H1 (cell line): ENCODE measurements around the gene VHLL. TPM values are rescaled to one million over a fixed set of nuclear protein-coding genes. Genes with fewer than 3 reads are reported as not detected.

Experiments used
- CTCF ChIA-PET: fragments of 300-600 bp; sonication (Branson Sonifier 250); formaldehyde crosslinking; loops from one replicate; lab custom pipeline; 2021; ENCODE audit not compliant: partially characterized antibody; lab: Charles Lee
- POLR2A ChIA-PET: fragments of 300-600 bp; sonication (Branson Sonifier 250); formaldehyde crosslinking; loops from one replicate; lab custom pipeline; 2021; ENCODE audit warnings: inconsistent platforms; ENCODE audit not compliant: partially characterized antibody; lab: Charles Lee
- DNase-seq, 2 experiments: peaks; one replicate each; pipeline versions ENCODE4 v3.0.0 to v3.0.0-alpha.2; 2010 to 2022; ENCODE audit warnings: low spot score in 2 of 2, low read depth in 1 of 2, mixed read lengths in 1 of 2
- FAIRE-seq: peaks from 2 replicates; lab custom pipeline; 2011; peaks lifted over from hg19 to GRCh38; lab: Jason Lieb, UNC
- H2AFZ ChIP-seq: 2 replicates; pipeline ENCODE4 v1.8.1; 2012; ENCODE audit warnings: low read length, inconsistent platforms
- H2AK5ac ChIP-seq: 2 replicates; pipeline ENCODE4 v1.6.1; 2013; ENCODE audit warnings: low read depth, low read length
- H2BK120ac ChIP-seq: replicated peaks from 2 replicates; pipeline ENCODE3; 2013; ENCODE audit warnings: low read depth, low read length, inconsistent platforms
- H2BK12ac ChIP-seq: 2 replicates; pipeline ENCODE4 v1.6.1; 2013; ENCODE audit warnings: low read depth, low read length
- H2BK15ac ChIP-seq: 2 replicates; pipeline ENCODE4 v1.6.1; 2013; ENCODE audit warnings: low read length
- H2BK20ac ChIP-seq: 2 replicates; pipeline ENCODE4 v1.6.1; 2013; ENCODE audit warnings: low read length
- H2BK5ac ChIP-seq: 2 replicates; pipeline ENCODE4 v1.6.1; 2013; ENCODE audit warnings: low read depth, low read length
- H3K14ac ChIP-seq: 2 replicates; pipeline ENCODE4 v1.6.1; 2013; ENCODE audit warnings: inconsistent platforms; ENCODE audit not compliant: insufficient read length
- H3K18ac ChIP-seq: 2 replicates; pipeline ENCODE4 v1.6.1; 2013; ENCODE audit warnings: low read length; ENCODE audit errors: extremely low read depth
- H3K23ac ChIP-seq: 2 replicates; pipeline ENCODE4 v1.6.1; 2013; ENCODE audit warnings: inconsistent platforms; ENCODE audit not compliant: insufficient read length
- H3K23me2 ChIP-seq: 2 replicates; pipeline ENCODE4 v1.6.1; 2013; ENCODE audit warnings: low read depth, low read length
- H3K27ac ChIP-seq: 2 replicates; pipeline ENCODE4 v1.6.1; 2011; ENCODE audit warnings: low read depth, low read length, inconsistent platforms
- H3K27me3 ChIP-seq, 4 experiments: replicated peaks in 1 of 4; 1 replicate in 1 of 4; 2 replicates in 3 of 4; pipeline versions ENCODE4 v1.6.1 to v1.8.1; 2011 to 2013; ENCODE audit warnings: low read length in 3 of 4, mild to moderate bottlenecking in 3 of 4, inconsistent platforms in 2 of 4, mixed read lengths in 2 of 4, moderate library complexity in 1 of 4; ENCODE audit not compliant: control insufficient read depth in 3 of 4, insufficient read depth in 3 of 4; ENCODE audit errors: extremely low read depth in 1 of 4
- H3K36me3 ChIP-seq, 4 experiments: 2 replicates each; pipeline versions ENCODE4 v1.6.1 to v1.8.1; 2011 to 2013; ENCODE audit warnings: mild to moderate bottlenecking in 4 of 4, low read length in 3 of 4, moderate library complexity in 2 of 4, control low read depth in 1 of 4, inconsistent platforms in 1 of 4; ENCODE audit not compliant: insufficient read depth in 4 of 4, control insufficient read depth in 2 of 4
- H3K4ac ChIP-seq: replicated peaks from 2 replicates; pipeline ENCODE3; 2013; ENCODE audit warnings: low read length, low read depth, mixed read lengths, inconsistent platforms; ENCODE audit not compliant: insufficient read length
- H3K4me1 ChIP-seq, 4 experiments: replicated peaks in 1 of 4; 1 replicate in 1 of 4; 2 replicates in 3 of 4; pipeline versions ENCODE4 v1.6.1 to v1.8.1; 2011 to 2013; ENCODE audit warnings: low read length in 3 of 4, inconsistent platforms in 2 of 4, mixed read lengths in 1 of 4; ENCODE audit not compliant: insufficient read depth in 4 of 4, control insufficient read depth in 3 of 4
- H3K4me2 ChIP-seq, 2 experiments: 2 replicates each; pipeline versions ENCODE4 v1.6.1 to v1.8.1; 2011 to 2013; ENCODE audit warnings: low read depth in 2 of 2, low read length in 2 of 2, control low read depth in 1 of 2, inconsistent platforms in 1 of 2, mild to moderate bottlenecking in 1 of 2; ENCODE audit not compliant: insufficient read depth in 1 of 2
- H3K4me3 ChIP-seq, 4 experiments: fragments of 200-600, 300-600 bp in 1 of 4; sonication (generic), shearing (Covaris generic), sonication (Bioruptor Twin) in 1 of 4; 2 replicates each; pipeline versions ENCODE4 v1.5.1 to v1.8.1; 2011 to 2016; ENCODE audit warnings: low read length in 4 of 4, low read depth in 3 of 4, control low read depth in 2 of 4, inconsistent platforms in 2 of 4, mild to moderate bottlenecking in 2 of 4, mixed read lengths in 1 of 4, moderate library complexity in 1 of 4; ENCODE audit not compliant: insufficient read depth in 2 of 4; ENCODE audit errors: extremely low read depth in 1 of 4
- H3K56ac ChIP-seq: replicated peaks from 2 replicates; pipeline ENCODE3; 2013; ENCODE audit warnings: low read depth, mild to moderate bottlenecking, mixed read lengths, low read length, inconsistent platforms; ENCODE audit not compliant: insufficient read length
- H3K79me1 ChIP-seq: 2 replicates; pipeline ENCODE4 v1.6.1; 2013; ENCODE audit warnings: low read depth, low read length, control low read depth
- H3K79me2 ChIP-seq, 2 experiments: 2 replicates each; pipeline versions ENCODE4 v1.6.1 to v1.8.1; 2012 to 2013; ENCODE audit warnings: low read length in 2 of 2, mild to moderate bottlenecking in 2 of 2, inconsistent platforms in 1 of 2; ENCODE audit not compliant: insufficient read depth in 2 of 2, control insufficient read depth in 1 of 2
- H3K9ac ChIP-seq, 4 experiments: replicated peaks in 1 of 4; 1 replicate in 1 of 4; 2 replicates in 3 of 4; pipeline versions ENCODE4 v1.6.1 to v1.8.1; 2011 to 2013; ENCODE audit warnings: low read depth in 3 of 4, low read length in 3 of 4, control low read depth in 2 of 4, mild to moderate bottlenecking in 2 of 4, moderate library complexity in 2 of 4, inconsistent platforms in 1 of 4; ENCODE audit errors: extremely low read depth in 1 of 4
- H3K9me3 ChIP-seq, 2 experiments: 2 replicates each; pipeline versions ENCODE4 v1.6.1 to v1.8.1; 2012 to 2013; ENCODE audit warnings: mild to moderate bottlenecking in 2 of 2, moderate library complexity in 2 of 2, control low read depth in 1 of 2, inconsistent platforms in 1 of 2, low read depth in 1 of 2, low read length in 1 of 2, mixed read lengths in 1 of 2; ENCODE audit not compliant: insufficient read depth in 2 of 2
- H4K20me1 ChIP-seq, 2 experiments: replicated peaks in 1 of 2; 2 replicates each; pipeline versions ENCODE3 to v1.8.1; 2011 to 2013; ENCODE audit warnings: inconsistent platforms in 2 of 2, low read length in 2 of 2, mild to moderate bottlenecking in 1 of 2; ENCODE audit not compliant: insufficient read depth in 2 of 2, control insufficient read depth in 1 of 2
- H4K5ac ChIP-seq: 2 replicates; pipeline ENCODE4 v1.6.1; 2013; ENCODE audit warnings: low read length, low read depth, mixed read lengths, inconsistent platforms; ENCODE audit not compliant: insufficient read length
- H4K8ac ChIP-seq: 2 replicates; pipeline ENCODE4 v1.8.0; 2013; ENCODE audit warnings: mild to moderate bottlenecking, moderate library complexity, low read length, inconsistent platforms; ENCODE audit not compliant: insufficient read depth; ENCODE audit errors: extremely low read depth
- H4K91ac ChIP-seq: replicated peaks from 2 replicates; pipeline ENCODE3; 2013; ENCODE audit warnings: low read length, mixed read lengths, inconsistent platforms; ENCODE audit not compliant: insufficient read length
- BRCA1 ChIP-seq: IDR thresholded peaks from 2 replicates; pipeline ENCODE4 v1.6.1; 2012; ENCODE audit warnings: low read depth, low read length, improper control_type of control experiment
- CEBPB ChIP-seq: IDR thresholded peaks from 2 replicates; pipeline ENCODE4 v1.6.1; 2012; ENCODE audit warnings: low read depth, low read length
- CHD1 ChIP-seq: IDR thresholded peaks from 2 replicates; pipeline ENCODE4 v1.6.1; 2012; ENCODE audit warnings: low read depth, low read length, improper control_type of control experiment
- CREB1 ChIP-seq: IDR thresholded peaks from 2 replicates; pipeline ENCODE4 v1.6.1; 2012; ENCODE audit warnings: inconsistent platforms
- CTBP2 ChIP-seq: IDR thresholded peaks from 2 replicates; pipeline ENCODE4 v1.7.0; 2011; ENCODE audit warnings: borderline replicate concordance, mild to moderate bottlenecking, moderate library complexity, mixed read lengths, low read length; ENCODE audit not compliant: insufficient read depth, insufficient read length
- HDAC2 ChIP-seq, 2 experiments: fragments of 300-600 bp in 1 of 2; sonication (generic) in 1 of 2; IDR thresholded peaks; 2 replicates each; pipeline ENCODE4 v1.6.1; 2011 to 2012; ENCODE audit warnings: low read depth in 2 of 2, low read length in 2 of 2, mild to moderate bottlenecking in 2 of 2, moderate library complexity in 2 of 2, borderline replicate concordance in 1 of 2, inconsistent platforms in 1 of 2
- POU5F1 ChIP-seq: IDR thresholded peaks from 2 replicates; pipeline ENCODE4 v1.6.1; 2011; ENCODE audit warnings: low read depth, mild to moderate bottlenecking, low read length, moderate library complexity
- TAF1 ChIP-seq: IDR thresholded peaks from 2 replicates; pipeline ENCODE4 v1.6.1; 2011; ENCODE audit warnings: mild to moderate bottlenecking, low read depth, low read length
- whole genome bisulfite sequencing, 2 experiments: shearing (Covaris generic) in 1 of 2; methylation state at CpG; one replicate each; pipeline versions ENCODE4 v1.1.6 to v1.1.7; 2013 to 2015; ENCODE audit warnings: low lambda C conversion rate in 2 of 2, mixed read lengths in 2 of 2, inconsistent platforms in 1 of 2, low coverage in 1 of 2, missing lambda C conversion rate in 1 of 2; ENCODE audit not compliant: insufficient replicate concordance in 2 of 2, insufficient coverage in 1 of 2, insufficient read length in 1 of 2; ENCODE audit errors: extremely low coverage in 1 of 2, missing lambda C conversion rate in 1 of 2; 5-methylcytosine and 5-hydroxymethylcytosine counted together
- polyA plus RNA-seq, 7 experiments: library from polyadenylated mRNA; depleted of rRNA in 3 of 7; stranded (reverse) in 5 of 7; unstranded in 2 of 7; fragments of >200 nt in 5 of 7; fragments of 200-250 nt in 2 of 7; gene quantifications; 1 replicate in 5 of 7; 2 replicates in 1 of 7; 4 replicates in 1 of 7; pipeline versions ENCODE4 v1.2.1 to v1.2.3, GENCODE V29; 2011 to 2013; ENCODE audit warnings: missing spikeins in 2 of 7, mixed read lengths in 2 of 7
- total RNA-seq: library from RNA; stranded (reverse); fragmentation: NEBNext Ultra II Directional; extraction: Animal tissue kit (Norgen Biotek cat#: 25700); gene quantifications from 2 replicates; pipeline ENCODE4 v1.2.1, GENCODE V29; 2021

Gene VHLL
- total and polyA plus RNA-seq, 2 of the 8 experiments (the other 6 are each of a cell fraction or from before 2014, with no cell fraction given): not detected

DNA sequence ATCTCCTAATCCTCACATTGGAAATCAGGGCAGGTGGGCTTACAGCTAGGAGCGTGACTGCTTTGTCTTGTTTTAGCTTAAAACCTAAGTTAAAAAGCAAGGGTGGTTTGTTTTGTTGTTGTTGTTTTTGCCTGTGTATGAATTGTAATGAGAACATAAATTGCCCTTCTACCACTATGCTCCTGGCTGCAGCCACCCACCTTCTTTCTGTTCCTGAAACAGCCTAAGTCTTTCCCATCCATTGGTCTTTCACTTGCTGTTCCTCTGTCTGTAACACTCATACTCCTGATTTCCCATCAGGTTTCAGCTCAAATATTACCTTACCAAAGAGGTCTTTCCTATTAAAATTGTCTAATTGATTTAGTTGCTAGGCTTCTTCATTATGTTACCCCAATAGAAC is 15.6 kb downstream of the VHLL start:
- Histone ChIP-seq H4K20me1 (peaks cover 3 to 13% of the 10 kb centered on the region in 2 experiments), H3K27me3 (no peaks in the 10 kb centered on the region), H3K4me2 (peak overlapping the region; percentile 78 to 92), H2AFZ (peak overlapping the region; percentile 45), H3K56ac (no peak overlapping the region), H3K79me1 (peaks cover 10% of the 10 kb centered on the region), H4K91ac (no peak overlapping the region), H2BK20ac (no peak overlapping the region), H4K5ac (no peak overlapping the region), H3K4ac (no peak overlapping the region), H2AK5ac (no peak overlapping the region; the same call in 1 of the 2 replicates), H3K9me3 (no peaks in the 10 kb centered on the region), H3K4me3 (peak overlapping the region; percentile 74 to 93 (median 85); a peak in 7 of 8 replicates), H2BK15ac (no peak overlapping the region; the same call in 1 of the 2 replicates), H3K18ac (no peak overlapping the region), H3K4me1 (peaks cover 0 to 10% (median 3%) of the 10 kb centered on the region in 4 experiments; a peak in 2 of 7 replicates), H4K8ac (no peak overlapping the region), H2BK12ac (no peak overlapping the region), H3K36me3 (peaks cover 2 to 13% (median 7%) of the 10 kb centered on the region in 4 experiments; a peak in 5 of 8 replicates), H2BK120ac (no peak overlapping the region), H3K79me2 (peaks cover 23 to 37% of the 10 kb centered on the region in 2 experiments), H3K27ac (peak overlapping the region; percentile 78), H3K23me2 (peaks cover 13% of the 10 kb centered on the region), H3K23ac (no peak overlapping the region), H3K9ac (peak overlapping the region; percentile 88 to 97 (median 96)), H2BK5ac (no peak overlapping the region; the same call in 1 of the 2 replicates), H3K14ac (no peak overlapping the region)
- 100% methylated on average over 1 of the region's 1 CpG; no CpG with 5 or more reads in 1 of the 2 experiments for WGBS, 2 experiments
- no peak for TF ChIP-seq HDAC2 (IDR thresholded peaks at IDR 0.05; ENCODE audit: borderline replicate concordance in 1 of 2, low read depth in 2 of 2, low read length in 2 of 2)
- TF ChIP-seq BRCA1: no peak
- TF ChIP-seq CTBP2: no peak
- TF ChIP-seq CREB1: no peak
- TF ChIP-seq TAF1: no peak
- TF ChIP-seq POU5F1: no peak
- TF ChIP-seq CEBPB: no peak
- no peak for TF ChIP-seq CHD1
- POLR2A ChIA-PET: interaction anchor here (0.9 to 17.4 kb wide), 17 partner anchors 8 to 1077 kb away, joined by 3 to 221 read pairs (median 7); partner anchors contain the start of genes BGLAP, CCT3, GLMP and PAQR6
- CTCF ChIA-PET: interaction anchor here (0.7 to 5.3 kb wide), 12 partner anchors 11 to 1032 kb away, joined by 3 to 25 read pairs (median 3); no protein-coding TSS in a partner anchor
- no peak for FAIRE-seq
- no peak for DNase-seq
